ENCODE data around the gene TIMM10. TPM values are rescaled to one million over a fixed set of nuclear protein-coding genes. Genes with fewer than 3 reads are reported as not detected.

TIMM10 gene
- total and polyA plus RNA-seq, 2 donors (not counting 1 experiment from before 2014, with no cell fraction given), result 32.2 to 57.6 TPM

DNA sequence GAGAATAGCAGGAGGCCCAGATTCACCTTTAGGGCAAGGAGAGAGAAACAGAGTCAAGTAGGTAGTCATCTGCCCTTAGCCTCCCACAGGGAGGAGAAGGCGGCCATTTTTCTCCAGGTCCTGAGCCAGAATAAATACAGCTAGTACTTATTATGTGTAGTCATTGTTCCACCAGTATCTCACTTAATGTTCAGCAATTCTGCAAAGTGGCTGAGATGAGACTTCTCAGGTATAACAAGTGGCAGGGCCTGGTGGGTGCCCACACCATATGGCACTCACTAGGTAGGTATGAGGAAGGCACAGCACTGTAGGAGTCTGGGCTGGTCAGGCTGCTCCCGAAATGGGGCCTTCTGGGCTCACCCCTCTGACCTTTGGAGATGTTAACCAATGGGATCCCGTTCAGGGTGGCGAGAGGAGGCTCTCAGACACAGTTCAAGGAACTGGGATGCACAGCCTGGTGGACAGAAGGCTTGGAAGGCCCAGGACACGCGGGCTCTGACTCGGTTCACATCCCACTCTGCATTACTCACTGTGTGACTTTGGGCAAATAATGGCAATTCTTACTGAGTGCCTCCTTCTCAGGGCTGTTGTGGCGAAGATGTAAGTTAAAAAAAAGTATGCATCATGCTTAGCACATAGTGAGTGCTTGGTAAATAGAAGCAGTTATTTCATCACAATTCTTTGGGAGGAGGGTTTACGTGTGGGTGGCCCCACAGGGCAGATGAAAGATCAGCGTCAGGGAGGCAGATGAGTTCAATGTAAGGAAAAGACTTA, 45.1 kb downstream of the TIMM10 start:
- Histone ChIP-seq H3K4me1 (ENCODE audit: control insufficient read depth, extremely low read depth, insufficient read depth, low read length) (no peaks in the 10 kb centered on the region), H3K9ac (ENCODE audit: insufficient read depth, low read length) (no peak overlapping the region), H3K36me3 (ENCODE audit: control insufficient read depth, insufficient read depth, low read length) (no peaks in the 10 kb centered on the region), H3K9me3 (ENCODE audit: control insufficient read depth, insufficient read depth, low read depth, low read length) (no peaks in the 10 kb centered on the region), H3K27me3 (ENCODE audit: control insufficient read depth, insufficient read depth, low read length) (peaks cover 7% of the 10 kb centered on the region), H3K4me3 (replicated peaks in 1 of 4; ENCODE audit: control extremely low read depth in 1 of 4, insufficient read depth in 1 of 4, low read depth in 3 of 4, low read length in 4 of 4) (no peak overlapping the region), H3K79me2 (ENCODE audit: control insufficient read depth, insufficient read depth, low read length) (no peaks in the 10 kb centered on the region), H4K20me1 (ENCODE audit: control insufficient read depth, extremely low read depth, insufficient read depth, low read length) (no peaks in the 10 kb centered on the region), H3K27ac (ENCODE audit: insufficient read depth, low read length) (no peak overlapping the region), H2AFZ (ENCODE audit: low read length) (no peak overlapping the region), H3K4me2 (ENCODE audit: extremely low read depth, insufficient read depth, low read length) (no peak overlapping the region)
- DNase-seq (ENCODE audit: low read depth in 2 of 2), result no peak
- TF ChIP-seq, protein P1, sequence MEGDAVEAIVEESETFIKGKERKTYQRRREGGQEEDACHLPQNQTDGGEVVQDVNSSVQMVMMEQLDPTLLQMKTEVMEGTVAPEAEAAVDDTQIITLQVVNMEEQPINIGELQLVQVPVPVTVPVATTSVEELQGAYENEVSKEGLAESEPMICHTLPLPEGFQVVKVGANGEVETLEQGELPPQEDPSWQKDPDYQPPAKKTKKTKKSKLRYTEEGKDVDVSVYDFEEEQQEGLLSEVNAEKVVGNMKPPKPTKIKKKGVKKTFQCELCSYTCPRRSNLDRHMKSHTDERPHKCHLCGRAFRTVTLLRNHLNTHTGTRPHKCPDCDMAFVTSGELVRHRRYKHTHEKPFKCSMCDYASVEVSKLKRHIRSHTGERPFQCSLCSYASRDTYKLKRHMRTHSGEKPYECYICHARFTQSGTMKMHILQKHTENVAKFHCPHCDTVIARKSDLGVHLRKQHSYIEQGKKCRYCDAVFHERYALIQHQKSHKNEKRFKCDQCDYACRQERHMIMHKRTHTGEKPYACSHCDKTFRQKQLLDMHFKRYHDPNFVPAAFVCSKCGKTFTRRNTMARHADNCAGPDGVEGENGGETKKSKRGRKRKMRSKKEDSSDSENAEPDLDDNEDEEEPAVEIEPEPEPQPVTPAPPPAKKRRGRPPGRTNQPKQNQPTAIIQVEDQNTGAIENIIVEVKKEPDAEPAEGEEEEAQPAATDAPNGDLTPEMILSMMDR (conservative IDR thresholded peaks at IDR 0.05 in 1 of 2, IDR thresholded peaks at IDR 0.05 in 1 of 2; ENCODE audit: low read depth in 1 of 2, low read length in 2 of 2), result no peak
- TF ChIP-seq EZH2 (IDR thresholded peaks at IDR 0.05; ENCODE audit: low read length, missing control alignments), result no peak

DNA sequence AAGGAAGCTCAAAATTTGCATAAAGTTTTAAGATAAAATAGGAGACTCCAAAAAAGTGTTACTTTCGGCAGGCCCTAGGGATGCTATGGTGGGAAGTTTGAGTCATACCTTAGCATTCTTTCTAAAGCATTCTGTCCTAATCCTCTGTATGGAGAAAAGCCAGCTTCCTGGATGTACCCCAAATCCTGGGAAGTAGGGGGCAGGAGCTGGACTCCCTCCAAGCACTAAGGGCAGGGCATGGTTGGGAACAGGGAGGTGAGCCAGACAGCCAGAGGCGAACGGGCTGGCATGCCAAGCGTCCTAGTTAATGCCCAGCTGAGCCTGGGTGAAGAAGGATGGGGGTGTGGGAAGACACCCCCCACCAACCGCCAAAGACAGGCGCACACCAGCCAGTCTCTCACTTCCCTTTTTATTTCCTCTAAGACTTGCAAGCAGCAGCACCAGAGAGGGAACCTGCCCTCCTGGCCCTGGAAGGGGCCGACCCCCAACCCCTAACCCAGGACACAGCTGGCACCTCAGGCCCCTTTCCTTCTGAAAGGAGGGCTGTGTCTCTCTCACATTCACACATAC, 46.3 kb downstream of the TIMM10 start:
- no peak for DNase-seq (ENCODE audit: low read depth in 2 of 2)
- TF ChIP-seq, protein P1 (conservative IDR thresholded peaks at IDR 0.05 in 1 of 2, IDR thresholded peaks at IDR 0.05 in 1 of 2; ENCODE audit: low read depth in 1 of 2, low read length in 2 of 2), result no peak
- TF ChIP-seq EZH2 (IDR thresholded peaks at IDR 0.05; ENCODE audit: low read length, missing control alignments), result no peak
- Histone ChIP-seq H3K27ac (ENCODE audit: insufficient read depth, low read length) (no peak overlapping the region), H3K4me2 (ENCODE audit: extremely low read depth, insufficient read depth, low read length) (no peak overlapping the region), H4K20me1 (ENCODE audit: control insufficient read depth, extremely low read depth, insufficient read depth, low read length) (no peaks in the 10 kb centered on the region), H3K9ac (ENCODE audit: insufficient read depth, low read length) (no peak overlapping the region), H3K4me3 (replicated peaks in 1 of 4; ENCODE audit: control extremely low read depth in 1 of 4, insufficient read depth in 1 of 4, low read depth in 3 of 4, low read length in 4 of 4) (no peak overlapping the region), H3K4me1 (ENCODE audit: control insufficient read depth, extremely low read depth, insufficient read depth, low read length) (no peaks in the 10 kb centered on the region), H3K79me2 (ENCODE audit: control insufficient read depth, insufficient read depth, low read length) (no peaks in the 10 kb centered on the region), H3K9me3 (ENCODE audit: control insufficient read depth, insufficient read depth, low read depth, low read length) (no peaks in the 10 kb centered on the region), H2AFZ (ENCODE audit: low read length) (no peak overlapping the region), H3K27me3 (ENCODE audit: control insufficient read depth, insufficient read depth, low read length) (peaks cover 7% of the 10 kb centered on the region), H3K36me3 (ENCODE audit: control insufficient read depth, insufficient read depth, low read length) (no peaks in the 10 kb centered on the region)

DNA sequence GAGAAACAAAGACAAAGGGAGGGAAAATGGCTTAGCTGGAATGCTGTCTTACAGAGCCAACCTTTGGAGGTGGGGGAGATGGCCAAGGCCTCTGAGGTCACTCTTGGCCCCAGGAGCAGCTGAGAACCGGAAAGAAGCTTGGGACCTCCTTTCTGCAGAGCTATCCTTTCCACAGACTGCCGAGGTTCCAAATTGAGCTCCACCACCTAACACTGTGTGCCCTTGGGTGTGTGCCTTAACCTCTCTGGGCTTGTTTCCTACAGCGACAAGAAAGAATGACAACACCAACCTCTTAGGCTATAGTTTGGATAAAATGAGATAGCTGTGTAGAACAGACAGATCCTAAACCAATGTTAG, 47.0 kb downstream of the TIMM10 start:
- TF ChIP-seq, protein P1 (conservative IDR thresholded peaks at IDR 0.05 in 1 of 2, IDR thresholded peaks at IDR 0.05 in 1 of 2; ENCODE audit: low read depth in 1 of 2, low read length in 2 of 2), result no peak
- no peak for TF ChIP-seq EZH2 (IDR thresholded peaks at IDR 0.05; ENCODE audit: low read length, missing control alignments)
- Histone ChIP-seq H3K27me3 (ENCODE audit: control insufficient read depth, insufficient read depth, low read length) (peaks cover 7% of the 10 kb centered on the region), H3K4me1 (ENCODE audit: control insufficient read depth, extremely low read depth, insufficient read depth, low read length) (no peaks in the 10 kb centered on the region), H3K9me3 (ENCODE audit: control insufficient read depth, insufficient read depth, low read depth, low read length) (no peaks in the 10 kb centered on the region), H3K4me2 (ENCODE audit: extremely low read depth, insufficient read depth, low read length) (no peak overlapping the region), H3K27ac (ENCODE audit: insufficient read depth, low read length) (no peak overlapping the region), H3K36me3 (ENCODE audit: control insufficient read depth, insufficient read depth, low read length) (no peaks in the 10 kb centered on the region), H3K9ac (ENCODE audit: insufficient read depth, low read length) (no peak overlapping the region), H4K20me1 (ENCODE audit: control insufficient read depth, extremely low read depth, insufficient read depth, low read length) (no peaks in the 10 kb centered on the region), H2AFZ (ENCODE audit: low read length) (no peak overlapping the region), H3K4me3 (replicated peaks in 1 of 4; ENCODE audit: control extremely low read depth in 1 of 4, insufficient read depth in 1 of 4, low read depth in 3 of 4, low read length in 4 of 4) (no peak overlapping the region), H3K79me2 (ENCODE audit: control insufficient read depth, insufficient read depth, low read length) (no peaks in the 10 kb centered on the region)
- no peak for DNase-seq (ENCODE audit: low read depth in 2 of 2)

Measured in fibroblast of lung (primary cell).